IPS DF 6.9 (cell line): ENCODE measurements around the gene ENAH.
"Not testable (repeated sequence)": the region's sequence is repeated elsewhere in the genome, so short reads cannot be mapped to it uniquely, and the experiment has no call there.

Experiments used
- DNase-seq: peaks from one replicate; pipeline ENCODE4 v3.0.0-alpha.2; 2013; ENCODE audit warnings: low read depth, low spot score
- H3K27ac ChIP-seq: one replicate; pipeline ENCODE4 v1.5.1; 2013; ENCODE audit warnings: low read length, control low read depth
- H3K27me3 ChIP-seq: 2 replicates; pipeline ENCODE4 v1.6.1; 2013; ENCODE audit warnings: mild to moderate bottlenecking, low read length; ENCODE audit not compliant: control insufficient read depth, insufficient read depth
- H3K36me3 ChIP-seq: 2 replicates; pipeline ENCODE4 v1.6.1; 2013; ENCODE audit warnings: low read length; ENCODE audit not compliant: control insufficient read depth, insufficient read depth
- H3K4me1 ChIP-seq: 2 replicates; pipeline ENCODE4 v1.6.1; 2013; ENCODE audit warnings: low read length; ENCODE audit not compliant: control insufficient read depth, insufficient read depth
- H3K4me3 ChIP-seq: 2 replicates; pipeline ENCODE4 v1.5.1; 2013; ENCODE audit warnings: mild to moderate bottlenecking, low read length
- H3K9me3 ChIP-seq: 2 replicates; pipeline ENCODE4 v1.6.1; 2013; ENCODE audit warnings: low read length, inconsistent platforms; ENCODE audit not compliant: control insufficient read depth, insufficient read depth
- WGBS: extraction: QIAGEN DNeasy Blood & Tissue Kit; methylation state at CpG from one replicate; pipeline ENCODE4 v1.1.7; 2013; ENCODE audit warnings: mixed read lengths, missing lambda C conversion rate; ENCODE audit not compliant: insufficient read length, insufficient coverage; 5-methylcytosine and 5-hydroxymethylcytosine counted together

The ENAH gene

DNA sequence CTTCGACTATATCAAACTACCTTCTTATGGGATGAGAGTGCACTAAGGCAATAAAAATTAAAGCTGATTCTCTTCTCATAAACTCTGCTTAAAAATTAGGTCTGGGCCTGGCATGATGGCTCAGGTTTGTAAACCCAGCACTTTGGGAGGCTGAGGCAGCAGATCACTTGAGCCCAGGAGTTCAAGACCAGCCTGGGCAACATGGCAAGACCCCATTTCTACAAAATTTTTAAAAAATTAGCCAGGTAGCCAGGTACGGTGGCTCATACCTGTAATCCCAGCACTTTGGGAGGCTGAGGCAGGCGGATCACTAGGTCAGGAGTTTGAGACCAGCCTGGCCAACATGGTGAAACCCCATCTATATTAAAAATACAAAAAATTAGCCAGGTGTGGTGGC is 3.3 kb upstream of the ENAH start:
- not testable (repeated sequence) for H3K4me1 ChIP-seq
- no CpG with 5 or more reads among the region's 3 CpGs for WGBS

DNA sequence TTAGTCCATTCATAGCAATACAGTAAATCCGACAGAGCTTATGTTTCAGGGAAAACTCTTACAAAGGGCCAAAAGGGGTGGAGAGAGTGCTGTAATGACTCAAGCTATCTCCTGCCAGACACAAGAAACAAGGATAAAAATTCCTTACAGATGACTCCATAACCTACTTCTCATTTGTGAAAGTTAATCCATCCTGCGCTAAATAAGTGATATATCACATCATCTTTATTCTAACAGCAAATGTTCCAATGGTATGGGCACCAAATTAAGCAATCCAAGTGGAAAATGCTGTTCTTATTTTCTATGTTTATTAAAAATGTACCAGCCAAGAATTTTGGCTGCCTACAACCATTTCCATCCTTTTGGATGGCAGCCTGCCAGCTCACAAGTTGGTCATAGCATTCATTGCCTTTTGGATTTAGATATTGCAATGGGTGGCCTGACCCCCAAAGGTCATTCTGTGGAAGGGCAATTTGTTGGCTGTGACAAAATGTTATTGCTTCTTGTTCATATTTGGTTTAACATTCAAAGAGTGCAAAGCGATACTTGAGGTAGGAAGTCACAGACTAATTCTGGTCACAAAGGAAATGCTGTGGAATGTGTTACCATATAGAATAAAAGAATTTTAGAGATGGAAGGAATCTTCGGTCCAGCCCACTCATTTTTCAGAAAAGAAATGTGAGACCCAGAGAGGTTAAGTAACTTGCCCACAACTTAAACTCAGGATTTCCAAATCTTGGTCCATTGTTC is 2.8 kb upstream of the ENAH start:
- H3K9me3 ChIP-seq = no peaks in the 10 kb centered on the region
- no CpG with 5 or more reads among the region's 4 CpGs for WGBS
- no peak for DNase-seq
- no peak overlapping the region for H3K27ac ChIP-seq
- H3K36me3 ChIP-seq = no peaks in the 10 kb centered on the region
- H3K27me3 ChIP-seq = no peaks in the 10 kb centered on the region
- no peaks in the 10 kb centered on the region for H3K4me1 ChIP-seq
- H3K4me3 ChIP-seq = no peak overlapping the region

More for the DNA sequence above, 3.3 kb upstream of the ENAH start:
- not testable (repeated sequence) for H3K4me3 ChIP-seq, H3K36me3 ChIP-seq, H3K9me3 ChIP-seq, H3K27ac ChIP-seq, DNase-seq, H3K27me3 ChIP-seq

DNA sequence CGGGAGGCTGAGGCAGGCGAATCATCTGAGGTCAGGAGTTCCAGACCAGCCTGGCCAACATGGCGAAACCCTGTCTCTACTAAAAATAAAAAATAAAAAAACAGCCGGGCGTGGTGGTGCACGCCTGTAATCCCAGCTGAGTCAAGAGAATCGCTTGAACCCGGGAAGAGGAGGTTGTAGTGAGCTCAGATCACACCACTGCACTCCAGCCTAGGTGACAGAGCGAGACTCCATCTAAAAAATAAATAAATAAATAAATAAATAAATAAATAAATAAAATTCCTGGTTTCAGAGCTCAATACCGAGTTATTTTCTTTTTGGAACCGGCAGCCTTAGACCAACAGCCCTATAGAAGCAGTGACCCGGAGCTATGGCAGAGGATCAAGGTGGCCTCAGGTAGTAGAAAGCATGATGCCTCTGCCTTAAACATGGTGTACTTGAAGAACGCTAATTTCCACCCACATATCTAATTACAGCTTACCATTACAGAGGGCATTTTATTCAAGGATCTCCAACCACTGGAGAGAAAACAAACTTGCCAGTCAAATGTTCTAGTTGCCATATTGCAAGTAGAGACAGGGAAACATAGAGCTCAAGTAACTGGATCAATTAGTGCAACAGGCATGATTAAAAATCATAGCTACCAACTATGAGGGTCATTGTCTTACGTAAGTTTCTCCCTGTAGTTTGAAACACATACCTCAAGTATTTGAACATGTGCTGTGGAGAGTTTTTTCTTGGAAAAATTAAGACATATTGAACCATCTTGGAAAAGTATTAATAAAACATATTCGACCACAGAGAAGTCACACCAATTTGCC is 2.0 kb upstream of the ENAH start:
- Histone ChIP-seq H3K9me3 (no peaks in the 10 kb centered on the region), H3K4me1 (no peaks in the 10 kb centered on the region), H3K27me3 (no peaks in the 10 kb centered on the region), H3K4me3 (no peak overlapping the region), H3K36me3 (no peaks in the 10 kb centered on the region), H3K27ac (no peak overlapping the region)
- no peak for DNase-seq
- WGBS = no CpG with 5 or more reads among the region's 15 CpGs

DNA sequence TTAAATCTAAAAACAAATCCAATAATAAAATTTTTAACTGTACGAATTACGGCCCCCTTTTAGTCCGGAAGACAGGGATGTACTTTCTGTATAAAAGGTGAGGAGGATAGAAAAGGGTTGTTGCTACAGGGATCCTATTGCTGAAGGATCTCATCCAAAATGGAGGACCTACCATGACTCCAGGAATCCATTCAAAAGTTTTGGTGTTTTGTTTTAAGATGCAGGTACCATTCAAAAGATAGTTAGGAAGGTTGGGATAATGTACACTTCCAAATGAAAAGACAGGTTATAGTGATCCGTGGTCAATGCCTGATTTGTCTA is 1.3 kb upstream of the ENAH start:
- Histone ChIP-seq H3K4me3 (peak overlapping the region; percentile 86; the same call in 1 of the 2 replicates), H3K27ac (no peak overlapping the region), H3K9me3 (no peaks in the 10 kb centered on the region), H3K27me3 (no peaks in the 10 kb centered on the region), H3K36me3 (no peaks in the 10 kb centered on the region), H3K4me1 (no peaks in the 10 kb centered on the region)
- WGBS = no CpG with 5 or more reads among the region's 4 CpGs
- DNase-seq = no peak

DNA sequence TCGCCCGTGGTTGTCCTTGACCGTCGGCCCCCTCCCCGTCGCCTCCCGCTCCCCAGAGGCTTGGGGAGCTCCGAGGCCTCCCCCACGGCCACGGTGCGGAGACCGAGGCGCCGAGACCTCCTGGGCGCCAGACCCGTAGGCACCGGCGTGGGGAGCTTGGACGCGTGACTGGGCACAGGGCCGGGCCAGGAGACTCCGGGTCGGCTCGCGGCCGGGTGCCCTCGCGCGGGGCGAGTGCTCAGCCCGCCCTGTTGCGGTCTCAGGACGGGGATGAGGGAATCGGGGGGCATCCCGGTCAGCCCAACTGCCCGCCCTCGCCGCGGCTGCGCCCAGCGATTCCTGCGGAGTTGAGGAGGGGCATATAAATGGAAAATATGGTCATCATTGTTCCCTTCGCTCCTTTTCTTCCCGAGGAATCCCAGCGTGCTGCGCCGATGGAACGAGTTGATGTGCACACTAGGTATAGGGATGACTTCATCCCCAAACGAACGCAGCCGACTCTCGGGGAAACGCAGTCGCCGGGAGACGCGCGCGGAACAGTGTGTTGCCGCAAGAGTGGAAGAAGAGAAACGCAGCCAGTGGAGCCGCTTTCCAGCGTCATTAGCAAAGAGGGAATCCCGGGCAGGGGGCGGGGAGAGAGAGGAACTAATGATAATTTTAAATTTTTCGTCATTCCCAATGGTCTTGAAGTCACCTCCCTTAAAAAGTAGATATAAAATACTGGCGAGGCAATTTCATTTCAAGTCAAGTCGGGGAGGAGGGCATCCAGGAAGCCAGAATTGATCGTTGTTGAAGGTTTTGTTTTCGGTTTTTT is 747 bp upstream of the ENAH start:
- no peak overlapping the region for H3K27ac ChIP-seq
- no CpG with 5 or more reads among the region's 70 CpGs for WGBS
- peak overlapping the region; percentile 86 for H3K4me3 ChIP-seq

DNA sequence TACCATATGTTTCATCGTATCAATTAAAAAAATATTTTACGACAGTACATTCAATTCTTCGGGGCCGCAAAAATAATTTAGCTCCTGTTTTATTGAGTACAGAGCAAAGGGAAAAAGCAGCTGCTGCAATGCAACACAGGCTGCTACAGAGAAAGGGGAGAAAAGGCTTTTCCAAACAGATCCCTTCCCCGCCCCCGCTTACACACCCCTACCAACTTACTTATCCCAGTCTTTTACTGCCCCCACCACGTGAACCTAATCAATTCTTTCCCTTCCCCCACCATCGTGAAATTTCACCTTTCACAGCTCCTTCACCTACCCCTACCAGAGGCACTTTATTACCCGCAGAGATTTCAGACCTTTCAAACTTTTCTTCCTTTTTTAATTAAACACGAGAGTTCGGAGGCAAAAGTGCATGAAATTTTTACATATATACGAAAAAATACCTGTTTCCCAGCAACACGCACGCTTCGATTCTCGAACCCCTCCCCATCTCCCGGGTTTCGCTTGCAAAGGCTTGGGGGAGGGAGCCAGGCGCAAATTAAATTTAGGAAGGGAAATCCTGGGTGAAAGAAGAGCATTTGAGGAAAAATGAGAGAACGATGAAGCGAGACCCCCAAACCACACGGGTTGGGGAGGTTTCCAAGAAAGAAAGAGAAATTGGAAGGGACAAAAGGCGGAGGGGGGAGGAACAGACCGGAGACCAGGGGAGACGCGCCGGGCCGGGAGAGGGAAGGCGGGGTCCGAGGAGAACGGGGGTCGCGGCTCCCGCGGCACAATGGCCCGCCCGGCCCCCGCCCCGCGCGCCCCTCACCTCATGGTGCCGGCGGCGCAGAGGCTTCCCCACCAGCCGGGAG is 823 bp downstream of the ENAH start:
- Histone ChIP-seq H3K4me1 (no peaks in the 10 kb centered on the region), H3K27me3 (no peaks in the 10 kb centered on the region), H3K4me3 (peak overlapping the region; percentile 86), H3K36me3 (no peaks in the 10 kb centered on the region), H3K9me3 (no peaks in the 10 kb centered on the region), H3K27ac (no peak overlapping the region)
- no CpG with 5 or more reads among the region's 45 CpGs for WGBS
- DNase-seq = no peak

More for the DNA sequence above, 747 bp upstream of the ENAH start:
- no peaks in the 10 kb centered on the region for H3K27me3 ChIP-seq
- H3K36me3 ChIP-seq = no peaks in the 10 kb centered on the region
- H3K9me3 ChIP-seq = no peaks in the 10 kb centered on the region
- DNase-seq = no peak
- no peaks in the 10 kb centered on the region for H3K4me1 ChIP-seq

DNA sequence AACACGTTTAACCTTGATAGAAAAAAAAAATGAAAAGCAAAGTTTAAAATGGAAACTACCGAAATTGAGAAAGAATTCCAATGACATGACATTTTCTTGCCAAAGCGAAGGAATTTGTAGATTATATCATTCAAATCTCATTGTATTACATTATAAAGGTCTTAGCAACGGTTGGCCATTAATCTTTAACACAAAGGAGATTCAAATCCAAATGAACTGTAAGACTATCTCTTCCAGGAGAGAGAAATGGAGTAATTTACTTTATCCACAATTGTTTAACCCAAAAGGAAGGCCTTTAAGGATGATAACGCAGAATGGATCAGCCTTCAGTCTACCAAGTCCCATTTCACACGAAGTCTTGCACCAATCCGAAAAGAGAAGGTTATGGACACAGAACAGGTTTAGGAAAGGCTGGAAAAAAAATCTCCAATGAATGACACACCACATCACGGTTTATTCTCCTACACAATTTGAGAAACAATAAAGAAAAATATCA is 1.5 kb downstream of the ENAH start:
- Histone ChIP-seq H3K4me1 (no peaks in the 10 kb centered on the region), H3K4me3 (peak overlapping the region; percentile 86; the same call in 1 of the 2 replicates), H3K27me3 (no peaks in the 10 kb centered on the region), H3K36me3 (no peaks in the 10 kb centered on the region), H3K9me3 (no peaks in the 10 kb centered on the region), H3K27ac (no peak overlapping the region)
- DNase-seq = no peak
- WGBS = no CpG with 5 or more reads among the region's 8 CpGs

DNA sequence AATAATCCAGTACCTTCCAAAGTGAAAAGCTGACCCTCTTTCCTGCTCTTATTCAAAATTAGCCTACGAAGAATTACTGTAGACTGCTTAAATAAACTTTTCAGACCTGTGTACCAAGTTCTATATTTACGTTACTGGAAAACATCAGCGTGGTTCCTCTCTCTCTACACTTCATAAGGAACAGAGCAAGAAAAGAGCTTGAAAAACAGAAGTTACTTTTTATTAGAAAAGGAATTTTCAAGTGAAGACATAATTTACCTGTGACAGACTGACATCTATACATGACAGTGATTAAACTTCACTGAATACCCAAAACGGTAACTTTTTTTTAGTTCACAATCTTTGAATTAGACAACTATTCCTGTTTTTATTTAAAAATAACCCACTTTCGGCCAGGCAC is 2.7 kb downstream of the ENAH start:
- Histone ChIP-seq H3K27ac (no peak overlapping the region), H3K9me3 (no peaks in the 10 kb centered on the region), H3K27me3 (no peaks in the 10 kb centered on the region), H3K4me1 (no peaks in the 10 kb centered on the region), H3K36me3 (no peaks in the 10 kb centered on the region), H3K4me3 (no peak overlapping the region)
- no peak for DNase-seq
- WGBS = no CpG with 5 or more reads among the region's 5 CpGs

DNA sequence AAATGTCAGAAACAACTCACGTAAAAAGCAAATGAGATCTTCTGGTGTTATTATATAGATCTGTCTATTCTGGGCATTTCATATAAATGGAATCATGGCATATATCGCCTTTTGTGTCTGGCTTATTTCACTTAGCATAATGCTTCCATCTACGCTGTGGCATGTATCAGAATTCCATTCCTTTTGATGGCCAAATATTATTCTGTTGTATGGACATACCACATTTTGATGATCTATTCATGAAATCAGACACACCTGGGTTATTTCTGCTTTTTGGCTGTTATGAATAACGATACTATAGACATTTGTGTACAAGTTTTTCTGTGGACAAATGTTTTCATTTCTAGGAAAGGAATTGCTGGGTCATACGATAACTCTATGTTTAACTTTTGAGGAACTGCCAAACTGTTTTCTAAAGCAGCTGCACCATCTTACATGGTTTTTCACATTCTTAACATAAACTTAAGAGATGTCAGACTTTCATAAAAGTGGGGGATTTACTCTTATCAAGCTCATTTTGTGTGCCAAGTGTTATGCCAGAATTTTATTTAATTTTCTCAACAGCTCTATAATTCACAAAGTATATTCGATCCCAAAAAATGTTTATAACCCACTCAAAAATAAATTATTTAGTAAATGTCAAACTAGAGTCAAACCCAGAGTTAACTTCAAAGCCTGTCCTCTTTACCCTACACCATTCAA is 7.6 kb downstream of the ENAH start:
- Histone ChIP-seq H3K27ac (no peak overlapping the region), H3K36me3 (no peaks in the 10 kb centered on the region), H3K4me3 (no peak overlapping the region), H3K4me1 (no peaks in the 10 kb centered on the region), H3K9me3 (no peaks in the 10 kb centered on the region), H3K27me3 (no peaks in the 10 kb centered on the region)
- DNase-seq = no peak
- WGBS = no CpG with 5 or more reads among the region's 6 CpGs
